Myocyte (in vitro differentiated cells): ENCODE results near the gene RNF182. TPM values are rescaled to one million over a fixed set of nuclear protein-coding genes. Genes with fewer than 3 reads are reported as not detected.
"Not testable (repeated sequence)": the region's sequence is repeated elsewhere in the genome, so short reads cannot be mapped to it uniquely, and the experiment has no call there.

Source experiments
- DNase-seq: peaks from one replicate; pipeline ENCODE4 v3.0.0-alpha.2; 2012; ENCODE audit warnings: low read depth
- total RNA-seq: library from RNA; depleted of rRNA; stranded (reverse); fragments of >200 nt; gene quantifications from 2 replicates; pipeline ENCODE4 v1.2.3, GENCODE V29; 2014

RNF182 gene
- total RNA-seq, 1 donor from 2014 or later: 8.1 TPM

- no peak for DNase-seq
Measured at GRCh38 chr6:13916230-13916944, 8.4 kb upstream of the RNF182 start.

- no peak for DNase-seq
Measured at GRCh38 chr6:13917141-13917540, 7.6 kb upstream of the RNF182 start.

- DNase-seq: no peak
Measured at GRCh38 chr6:13918686-13919250, 6.0 kb upstream of the RNF182 start.

GRCh38 chr6:13919861-13920260 is 4.9 kb upstream of the RNF182 start:
- DNase-seq: no peak

- no peak for DNase-seq
Measured at GRCh38 chr6:13920552-13920951, 4.2 kb upstream of the RNF182 start.

- DNase-seq: no peak
Measured at GRCh38 chr6:13922750-13923149, 2.0 kb upstream of the RNF182 start.

GRCh38 chr6:13923527-13924145 is 1.1 kb upstream of the RNF182 start:
- DNase-seq: peak; percentile 14

GRCh38 chr6:13924146-13924948 is 405 bp upstream of the RNF182 start:
- DNase-seq: peak; percentile 38

- DNase-seq: no peak
Measured at GRCh38 chr6:13926378-13926777, 1.6 kb downstream of the RNF182 start.

- no peak for DNase-seq
Measured at GRCh38 chr6:13927203-13927602, 2.5 kb downstream of the RNF182 start.

GRCh38 chr6:13929196-13929595 is 4.4 kb downstream of the RNF182 start:
- no peak for DNase-seq

- no peak for DNase-seq
Measured at GRCh38 chr6:13931797-13932402, 7.1 kb downstream of the RNF182 start.

GRCh38 chr6:13932785-13933184 is 8.0 kb downstream of the RNF182 start:
- no peak for DNase-seq

- DNase-seq: no peak
Measured at GRCh38 chr6:13934721-13935120, 10.0 kb downstream of the RNF182 start.

- no peak for DNase-seq
Measured at GRCh38 chr6:13935190-13935880, 10.6 kb downstream of the RNF182 start.

- not testable (repeated sequence) for DNase-seq
Measured at GRCh38 chr6:13935881-13936261, 11.1 kb downstream of the RNF182 start.

- no peak for DNase-seq
Measured at GRCh38 chr6:13941902-13942301, 17.1 kb downstream of the RNF182 start.

GRCh38 chr6:13943943-13944342 is 19.2 kb downstream of the RNF182 start:
- DNase-seq: no peak

GRCh38 chr6:13946506-13946905 is 21.8 kb downstream of the RNF182 start:
- no peak for DNase-seq

- no peak for DNase-seq
Measured at GRCh38 chr6:13947611-13948178, 22.9 kb downstream of the RNF182 start.

- DNase-seq: no peak
Measured at GRCh38 chr6:13952101-13952500, 27.3 kb downstream of the RNF182 start.
